SK-N-SH (cell line): ENCODE data around the gene ATP6V0C. TPM values are rescaled to one million over a fixed set of nuclear protein-coding genes. Genes with fewer than 3 reads are reported as not detected.

ENCODE experiments used
- CTCF ChIA-PET: fragments of 300-600, 350-600 bp; formaldehyde crosslinking; extraction: SDS; loops from one replicate; lab custom pipeline; 2021; lab: Yijun Ruan, JAX
- POLR2A ChIA-PET: fragments of 350-600 bp; sonication (Branson Sonifier 250); formaldehyde crosslinking; extraction: SDS; loops from one replicate; lab custom pipeline; 2020; ENCODE audit warnings: antibody characterized with exemption, inconsistent platforms; lab: Yijun Ruan, JAX
- DNase-seq: peaks from one replicate; pipeline ENCODE4 v3.0.0; 2012
- H2AFZ ChIP-seq: fragments of 200-600 bp; sonication (generic); 2 replicates; pipeline ENCODE4 v1.8.1; 2016; ENCODE audit warnings: antibody characterized with exemption, mild to moderate bottlenecking, low read depth
- H3F3A ChIP-seq: fragments of 200-600 bp; sonication (generic); replicated peaks from 2 replicates; pipeline ENCODE3; 2016; ENCODE audit warnings: antibody characterized with exemption, mild to moderate bottlenecking; ENCODE audit not compliant: insufficient read depth
- H3K27ac ChIP-seq, 2 experiments: fragments of 200-500 bp in 1 of 2; fragments of 200-600 bp in 1 of 2; sonication (Bioruptor generic) in 1 of 2; sonication (generic), shearing (Covaris generic) in 1 of 2; 2 replicates each; pipeline versions ENCODE4 v1.5.1 to v1.6.1; 2014 to 2016; ENCODE audit warnings: low read depth in 2 of 2, inconsistent platforms in 1 of 2, low read length in 1 of 2, mild to moderate bottlenecking in 1 of 2, mixed read lengths in 1 of 2
- H3K27me3 ChIP-seq: fragments of 200-600 bp; sonication (generic), shearing (Covaris generic); 2 replicates; pipeline ENCODE4 v1.6.1; 2016; ENCODE audit warnings: mixed run types; ENCODE audit not compliant: insufficient read depth
- H3K36me3 ChIP-seq, 2 experiments: fragments of 200-500 bp in 1 of 2; fragments of 200-600 bp in 1 of 2; sonication (Bioruptor generic) in 1 of 2; sonication (generic) in 1 of 2; replicated peaks in 1 of 2; 2 replicates each; pipeline versions ENCODE3 to v1.5.1; 2014 to 2016; ENCODE audit warnings: low read length in 1 of 2, mild to moderate bottlenecking in 1 of 2; ENCODE audit not compliant: insufficient read depth in 2 of 2, control insufficient read depth in 1 of 2
- H3K4me1 ChIP-seq, 2 experiments: fragments of 200-500 bp in 1 of 2; fragments of 200-600 bp in 1 of 2; sonication (Bioruptor generic) in 1 of 2; sonication (generic), shearing (Covaris generic) in 1 of 2; 2 replicates each; pipeline versions ENCODE4 v1.5.1 to v1.6.1; 2014 to 2016; ENCODE audit warnings: low read depth in 1 of 2, low read length in 1 of 2, mixed run types in 1 of 2; ENCODE audit not compliant: insufficient read depth in 2 of 2, control insufficient read depth in 1 of 2
- H3K4me2 ChIP-seq: fragments of 200-600 bp; sonication (generic), shearing (Covaris generic); 2 replicates; pipeline ENCODE4 v1.6.1; 2017; ENCODE audit warnings: mixed run types
- H3K4me3 ChIP-seq, 2 experiments: fragments of 200-500 bp in 1 of 2; fragments of 200-600 bp in 1 of 2; sonication (Bioruptor generic) in 1 of 2; sonication (generic), shearing (Covaris generic) in 1 of 2; 2 replicates each; pipeline versions ENCODE4 v1.5.1 to v1.8.1; 2014 to 2016; ENCODE audit warnings: low read depth in 2 of 2, inconsistent platforms in 1 of 2, low read length in 1 of 2, mild to moderate bottlenecking in 1 of 2, mixed read lengths in 1 of 2, moderate library complexity in 1 of 2
- H3K79me2 ChIP-seq: fragments of 200-600 bp; sonication (generic); 2 replicates; pipeline ENCODE4 v1.8.1; 2017; ENCODE audit warnings: mild to moderate bottlenecking; ENCODE audit not compliant: insufficient read depth
- H3K9ac ChIP-seq: fragments of 200-600 bp; sonication (generic); 2 replicates; pipeline ENCODE4 v1.6.1; 2017; ENCODE audit warnings: mixed run types
- H3K9me2 ChIP-seq: fragments of 200-600 bp; sonication (generic); 2 replicates; pipeline ENCODE4 v1.6.1; 2017; ENCODE audit warnings: mixed run types
- H3K9me3 ChIP-seq: fragments of 200-600 bp; sonication (generic); 2 replicates; pipeline ENCODE4 v1.6.1; 2017; ENCODE audit warnings: mixed run types, mild to moderate bottlenecking, moderate library complexity
- H4K20me1 ChIP-seq: fragments of 200-600 bp; sonication (generic); 2 replicates; pipeline ENCODE4 v1.6.1; 2017; ENCODE audit warnings: mild to moderate bottlenecking, mixed run types; ENCODE audit not compliant: insufficient read depth
- CTCF ChIP-seq: fragments of 200-600 bp; sonication (generic); IDR thresholded peaks from 2 replicates; pipeline ENCODE4 v1.6.1; 2017; ENCODE audit warnings: antibody characterized with exemption, mild to moderate bottlenecking, moderate library complexity
- FOSL2 ChIP-seq: IDR thresholded peaks from 2 replicates; pipeline ENCODE4 v1.4.0; 2012; ENCODE audit warnings: low read depth, mild to moderate bottlenecking, moderate library complexity, borderline replicate concordance
- IRF3 ChIP-seq: fragments of 150-350 bp; IDR thresholded peaks from 2 replicates; pipeline ENCODE4 v1.6.1; 2016; ENCODE audit warnings: mild to moderate bottlenecking, low read depth, low read length
- RCOR1 ChIP-seq: fragments of 150-350 bp; IDR thresholded peaks from 2 replicates; pipeline ENCODE4 v1.6.1; 2017; ENCODE audit warnings: antibody characterized with exemption, low read length
- REST ChIP-seq: IDR thresholded peaks from 2 replicates; pipeline ENCODE4 v1.6.1; 2012; ENCODE audit warnings: mild to moderate bottlenecking, low read depth, low read length, moderate library complexity
- RFX5 ChIP-seq: IDR thresholded peaks from 2 replicates; pipeline ENCODE4 v1.6.1; 2012; ENCODE audit warnings: mild to moderate bottlenecking, improper control_type of control experiment, low read length
- SMC3 ChIP-seq: IDR thresholded peaks from 2 replicates; pipeline ENCODE4 v1.6.1; 2012; ENCODE audit warnings: low read depth, low read length, improper control_type of control experiment
- TAF1 ChIP-seq: IDR thresholded peaks from 2 replicates; pipeline ENCODE4 v1.6.1; 2012; ENCODE audit warnings: low read depth, mild to moderate bottlenecking, low read length, moderate library complexity, borderline replicate concordance
- USF1 ChIP-seq: IDR thresholded peaks from 2 replicates; pipeline ENCODE4 v1.4.0; 2012; ENCODE audit warnings: low read depth, borderline replicate concordance
- YY1 ChIP-seq: IDR thresholded peaks from 2 replicates; pipeline ENCODE4 v1.4.0; 2012; ENCODE audit warnings: low read depth, mild to moderate bottlenecking
- ZBTB33 ChIP-seq: IDR thresholded peaks from 2 replicates; pipeline ENCODE4 v1.4.0; 2012; ENCODE audit warnings: low read depth, borderline replicate concordance
- WGBS: methylation state at CpG from one replicate; pipeline ENCODE4 v1.1.6; 2017; ENCODE audit warnings: low lambda C conversion rate; 5-methylcytosine and 5-hydroxymethylcytosine counted together
- polyA plus RNA-seq, 3 experiments: library from polyadenylated mRNA; depleted of rRNA; stranded (reverse); fragments of >200 nt; gene quantifications; 2 replicates each; pipeline ENCODE4 v1.2.3, GENCODE V29; 2012

Gene ATP6V0C
- polyA plus RNA-seq, 1 of the 3 experiments (the other 2 are of a cell fraction): 80.1 TPM

GRCh38 chr16:2500430-2500917 lies 13.3 kb upstream of the ATP6V0C start:
- no peaks in the 10 kb centered on the region for H3K9me2 ChIP-seq
- H3K4me3 ChIP-seq: no peak overlapping the region
- H3K4me1 ChIP-seq: peaks cover 0 to 27% of the 10 kb centered on the region in 2 experiments; a peak in 1 of 4 replicates
- no peak overlapping the region for H2AFZ ChIP-seq
- no peak overlapping the region for H3K4me2 ChIP-seq
- no peak overlapping the region for H3K9ac ChIP-seq
- H3F3A ChIP-seq: peaks cover 4% of the 10 kb centered on the region
- H3K9me3 ChIP-seq: no peaks in the 10 kb centered on the region
- ChIA-PET POLR2A (interaction anchor here (1.1 to 2.6 kb wide), 5 partner anchors 19 to 42 kb away, joined by 4 to 19 read pairs (median 4); partner anchors contain the start of genes AMDHD2, NTN3 and TBC1D24), CTCF (interaction anchor here (1.0 to 4.3 kb wide), 32 partner anchors 12 to 305 kb away, joined by 3 to 95 read pairs (median 6); partner anchors contain the start of genes ABCA3, ATP6V0C, CCNF and ECI1)
- no peak overlapping the region; a peak in 1 of 4 replicates for H3K27ac ChIP-seq
- peak; percentile 43 for DNase-seq
- 0 out of 2 replicates have a peak, but pooled peaks cover 4% of the 10 kb centered on the region for H4K20me1 ChIP-seq
- no peak for TF ChIP-seq RCOR1
- WGBS: 89% methylated on average over 14 of the region's 20 CpGs
- H3K79me2 ChIP-seq: no peaks in the 10 kb centered on the region
- peaks cover 0 to 16% of the 10 kb centered on the region in 2 experiments for H3K36me3 ChIP-seq
- H3K27me3 ChIP-seq: no peaks in the 10 kb centered on the region

GRCh38 chr16:2500918-2501750 lies 12.6 kb upstream of the ATP6V0C start:
- peak overlapping the region; percentile 27 to 34; a peak in 2 of 4 replicates for H3K4me3 ChIP-seq
- 4% methylated on average over 9 of the region's 23 CpGs for WGBS
- POLR2A ChIA-PET: interaction anchor here (1.0 to 2.6 kb wide), 7 partner anchors 18 to 71 kb away, joined by 4 to 19 read pairs (median 4); partner anchors contain the start of genes AMDHD2, CCNF, NTN3 and TBC1D24
- TF ChIP-seq USF1: peak; percentile 62; the same call in 1 of the 2 replicates
- TF ChIP-seq FOSL2: no peak
- no peak for TF ChIP-seq RFX5
- peak; percentile 84 for TF ChIP-seq SMC3
- peak; percentile 96 for TF ChIP-seq CTCF
- TF ChIP-seq YY1: no peak
- TF ChIP-seq TAF1: no peak
- no peak for TF ChIP-seq REST
- TF ChIP-seq ZBTB33: no peak
- TF ChIP-seq IRF3: no peak

More at GRCh38 chr16:2500918-2501750, 12.6 kb upstream of the ATP6V0C start:
- H3K9me2 ChIP-seq: no peaks in the 10 kb centered on the region
- CTCF ChIA-PET: interaction anchor here (0.6 to 4.3 kb wide), 42 partner anchors 11 to 306 kb away, joined by 3 to 95 read pairs (median 4); partner anchors contain the start of genes ABCA3, AMDHD2, ATP6V0C and CCNF
- H3K9me3 ChIP-seq: no peaks in the 10 kb centered on the region
- peak; percentile 95 for DNase-seq
- H3K36me3 ChIP-seq: peaks cover 0 to 15% of the 10 kb centered on the region in 2 experiments
- H3K79me2 ChIP-seq: no peaks in the 10 kb centered on the region
- no peaks in the 10 kb centered on the region for H3K27me3 ChIP-seq
- H3F3A ChIP-seq: peaks cover 4% of the 10 kb centered on the region
- H3K9ac ChIP-seq: no peak overlapping the region
- peak overlapping the region in 1 of 2 experiments; percentile 50; a peak in 1 of 4 replicates for H3K27ac ChIP-seq
- peak overlapping the region; percentile 10; the same call in 1 of the 2 replicates for H3K4me2 ChIP-seq
- 0 out of 2 replicates have a peak, but pooled peaks cover 4% of the 10 kb centered on the region for H4K20me1 ChIP-seq
- H3K4me1 ChIP-seq: peaks cover 0 to 27% of the 10 kb centered on the region in 2 experiments; a peak in 1 of 4 replicates
- peak overlapping the region; percentile 60; the same call in 1 of the 2 replicates for H2AFZ ChIP-seq
